Sigmoid colon (tissue), 4 donors: ENCODE results near the gene ACCS.

Experiments used
- EP300 ChIP-seq, 4 donors: sonication (generic); formaldehyde crosslinking; IDR thresholded peaks; one replicate each; pipeline ENCODE4 v1.6.1; 2017; ENCODE audit warnings: antibody characterized with exemption in 4 of 4
- POLR2A ChIP-seq, 2 donors: fragments of 450-650 bp; IDR thresholded peaks; one replicate each; pipeline ENCODE4 v1.6.1; 2016; ENCODE audit warnings: antibody characterized with exemption in 2 of 2, mild to moderate bottlenecking in 2 of 2, moderate library complexity in 2 of 2
- POLR2AphosphoS5 ChIP-seq, 4 donors: sonication (generic); formaldehyde crosslinking; IDR thresholded peaks; one replicate each; pipeline ENCODE4 v1.6.1; 2017; ENCODE audit warnings: antibody characterized with exemption in 4 of 4
- TF ChIP-seq, protein P1 (sequence below), 4 experiments: fragments of 450-650 bp in 3 of 4; fragments of 200-600 bp in 1 of 4; IDR thresholded peaks; one replicate each; pipeline ENCODE4 v1.5.1; 2016 to 2019; ENCODE audit warnings: antibody characterized with exemption in 4 of 4, mild to moderate bottlenecking in 3 of 4, moderate library complexity in 2 of 4

- TF ChIP-seq POLR2AphosphoS5 (IDR thresholded peaks at IDR 0.05) (no peak), POLR2A (IDR thresholded peaks at IDR 0.05) (no peak), EP300 (IDR thresholded peaks at IDR 0.05) (no peak)
- TF ChIP-seq, protein P1, sequence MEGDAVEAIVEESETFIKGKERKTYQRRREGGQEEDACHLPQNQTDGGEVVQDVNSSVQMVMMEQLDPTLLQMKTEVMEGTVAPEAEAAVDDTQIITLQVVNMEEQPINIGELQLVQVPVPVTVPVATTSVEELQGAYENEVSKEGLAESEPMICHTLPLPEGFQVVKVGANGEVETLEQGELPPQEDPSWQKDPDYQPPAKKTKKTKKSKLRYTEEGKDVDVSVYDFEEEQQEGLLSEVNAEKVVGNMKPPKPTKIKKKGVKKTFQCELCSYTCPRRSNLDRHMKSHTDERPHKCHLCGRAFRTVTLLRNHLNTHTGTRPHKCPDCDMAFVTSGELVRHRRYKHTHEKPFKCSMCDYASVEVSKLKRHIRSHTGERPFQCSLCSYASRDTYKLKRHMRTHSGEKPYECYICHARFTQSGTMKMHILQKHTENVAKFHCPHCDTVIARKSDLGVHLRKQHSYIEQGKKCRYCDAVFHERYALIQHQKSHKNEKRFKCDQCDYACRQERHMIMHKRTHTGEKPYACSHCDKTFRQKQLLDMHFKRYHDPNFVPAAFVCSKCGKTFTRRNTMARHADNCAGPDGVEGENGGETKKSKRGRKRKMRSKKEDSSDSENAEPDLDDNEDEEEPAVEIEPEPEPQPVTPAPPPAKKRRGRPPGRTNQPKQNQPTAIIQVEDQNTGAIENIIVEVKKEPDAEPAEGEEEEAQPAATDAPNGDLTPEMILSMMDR (IDR thresholded peaks at IDR 0.05) = no peak
Measured at GRCh38 chr11:44034639-44035038, 31.4 kb upstream of the ACCS start.
